Dedifferentiated amniotic fluid mesenchymal stem cell (primary cell): ENCODE results near the gene CPED1.

Experiments used
- DNase-seq: peaks from one replicate; pipeline ENCODE4 v3.0.0-alpha.2; 2016; ENCODE audit errors: extremely low spot score

CPED1 gene

GRCh38 chr7:121323515-121324302 lies 335.2 kb downstream of the CPED1 start:
- no peak for DNase-seq

- DNase-seq, result no peak
These were observed 339.2 kb downstream of the CPED1 start for GRCh38 chr7:121327671-121328070.

- no peak for DNase-seq
These were observed 340.1 kb downstream of the CPED1 start, which contains the start of gene WNT16 for GRCh38 chr7:121328508-121329190. Gene WNT16, plus strand, starts transcription at chr7:121329000. Its CDS starts 293 bp downstream, at chr7:121329293.

GRCh38 chr7:121329191-121330052 lies 340.9 kb downstream of the CPED1 start:
- DNase-seq, result no peak

GRCh38 chr7:121330053-121330833 lies 341.7 kb downstream of the CPED1 start:
- DNase-seq, result no peak

- no peak for DNase-seq
These were observed 342.5 kb downstream of the CPED1 start for GRCh38 chr7:121331048-121331447.

GRCh38 chr7:121331574-121331973 lies 343.1 kb downstream of the CPED1 start:
- no peak for DNase-seq

GRCh38 chr7:121334376-121334775 lies 345.9 kb downstream of the CPED1 start:
- no peak for DNase-seq

- DNase-seq, result no peak
These were observed 346.6 kb downstream of the CPED1 start for GRCh38 chr7:121334875-121335648.

- no peak for DNase-seq
These were observed 348.1 kb downstream of the CPED1 start for GRCh38 chr7:121336579-121336978.

- DNase-seq, result peak; percentile 27
These were observed 348.9 kb downstream of the CPED1 start for GRCh38 chr7:121337398-121337797.

- no peak for DNase-seq
These were observed 350.6 kb downstream of the CPED1 start for GRCh38 chr7:121339082-121339481.

GRCh38 chr7:121341933-121342332 lies 353.4 kb downstream of the CPED1 start:
- no peak for DNase-seq

GRCh38 chr7:121342631-121343030 lies 354.1 kb downstream of the CPED1 start:
- DNase-seq, result no peak

- DNase-seq, result no peak
These were observed 354.8 kb downstream of the CPED1 start for GRCh38 chr7:121343302-121343701.

- DNase-seq, result no peak
These were observed 355.6 kb downstream of the CPED1 start for GRCh38 chr7:121344093-121344492.

GRCh38 chr7:121344497-121344896 lies 356.0 kb downstream of the CPED1 start:
- DNase-seq, result no peak
